HEK293 (cell line): ENCODE results near the gene TMEM8B.

Experiments
- CTCF ChIA-PET: fragments of 350-600 bp; formaldehyde crosslinking; extraction: SDS; loops from one replicate; lab custom pipeline; 2021; ENCODE audit warnings: antibody characterized with exemption; lab: Yijun Ruan, JAX
- POLR2A ChIA-PET: fragments of 300-600 bp; formaldehyde crosslinking; extraction: SDS; loops from one replicate; lab custom pipeline; 2020; ENCODE audit warnings: antibody characterized with exemption, inconsistent platforms; lab: Yijun Ruan, JAX
- H3K27ac ChIP-seq: fragments of 200-500 bp; sonication (Bioruptor generic); 2 replicates; pipeline ENCODE4 v1.5.1; 2014; ENCODE audit warnings: low read depth, low read length, control low read depth, inconsistent platforms; ENCODE audit errors: extremely low read depth
- H3K36me3 ChIP-seq, 2 experiments: fragments of 200-500 bp in 1 of 2; sonication (Bioruptor generic) in 1 of 2; 1 replicate in 1 of 2; 2 replicates in 1 of 2; pipeline ENCODE4 v1.5.1; 2014 to 2017; ENCODE audit warnings: inconsistent platforms in 2 of 2, low read length in 2 of 2; ENCODE audit not compliant: control insufficient read depth in 2 of 2, insufficient read depth in 1 of 2
- H3K4me1 ChIP-seq: fragments of 200-500 bp; sonication (Bioruptor generic); 2 replicates; pipeline ENCODE4 v1.5.1; 2014; ENCODE audit warnings: mild to moderate bottlenecking, low read length, inconsistent platforms; ENCODE audit not compliant: control insufficient read depth, insufficient read depth
- H3K4me3 ChIP-seq: 2 replicates; pipeline ENCODE4 v1.5.1; 2011; ENCODE audit warnings: low read depth, mild to moderate bottlenecking, control low read depth, low read length, moderate library complexity
- H3K9me3 ChIP-seq: fragments of 200-500 bp; sonication (Bioruptor generic); 2 replicates; pipeline ENCODE4 v1.5.1; 2014; ENCODE audit warnings: low read depth, low read length, inconsistent platforms; ENCODE audit not compliant: control insufficient read depth, insufficient read depth
- BCL11B ChIP-seq: fragments of 450-650 bp; formaldehyde crosslinking; IDR thresholded peaks from 2 replicates; pipeline ENCODE4 v1.5.1; 2016; ENCODE audit warnings: low read depth, missing biosample characterization, missing genetic modification characterization
- KLF10 ChIP-seq: fragments of 450-650 bp; IDR thresholded peaks from 2 replicates; pipeline ENCODE4 v1.5.1; 2018; ENCODE audit warnings: missing biosample characterization, mild to moderate bottlenecking, missing genetic modification characterization
- ZBTB20 ChIP-seq: fragments of 450-650 bp; formaldehyde crosslinking; IDR thresholded peaks from 2 replicates; pipeline ENCODE4 v1.5.1; 2016; ENCODE audit warnings: missing biosample characterization, missing genetic modification characterization
- ZNF157 ChIP-seq: fragments of 450-650 bp; formaldehyde crosslinking; IDR thresholded peaks from 2 replicates; pipeline ENCODE4 v1.5.1; 2016; ENCODE audit warnings: missing biosample characterization, missing genetic modification characterization
- ZNF175 ChIP-seq: fragments of 450-650 bp; formaldehyde crosslinking; IDR thresholded peaks from 2 replicates; pipeline ENCODE4 v1.5.1; 2016; ENCODE audit warnings: missing biosample characterization, missing genetic modification characterization
- ZNF221 ChIP-seq: fragments of 450-650 bp; formaldehyde crosslinking; IDR thresholded peaks from 2 replicates; pipeline ENCODE4 v1.5.1; 2017; ENCODE audit warnings: missing biosample characterization, missing genetic modification characterization, borderline replicate concordance
- ZNF311 ChIP-seq: fragments of 450-650 bp; formaldehyde crosslinking; IDR thresholded peaks from 2 replicates; pipeline ENCODE4 v1.5.1; 2017; ENCODE audit warnings: missing biosample characterization, missing genetic modification characterization, borderline replicate concordance
- ZNF37A ChIP-seq: fragments of 450-650 bp; IDR thresholded peaks from 2 replicates; pipeline ENCODE4 v1.5.1; 2018; ENCODE audit warnings: missing biosample characterization, missing genetic modification characterization
- ZNF501 ChIP-seq: fragments of 450-650 bp; formaldehyde crosslinking; IDR thresholded peaks from 2 replicates; pipeline ENCODE4 v1.5.1; 2016; ENCODE audit warnings: missing biosample characterization, missing genetic modification characterization
- ZNF585B ChIP-seq: fragments of 450-650 bp; formaldehyde crosslinking; IDR thresholded peaks from 2 replicates; pipeline ENCODE4 v1.5.1; 2016; ENCODE audit warnings: missing biosample characterization, missing genetic modification characterization
- ZNF624 ChIP-seq: fragments of 450-650 bp; formaldehyde crosslinking; IDR thresholded peaks from 2 replicates; pipeline ENCODE4 v1.5.1; 2017; ENCODE audit warnings: missing biosample characterization, missing genetic modification characterization
- ZNF654 ChIP-seq: fragments of 450-650 bp; formaldehyde crosslinking; IDR thresholded peaks from 2 replicates; pipeline ENCODE4 v1.5.1; 2016; ENCODE audit warnings: low read depth, missing biosample characterization, missing genetic modification characterization
- ZNF701 ChIP-seq: fragments of 450-650 bp; formaldehyde crosslinking; IDR thresholded peaks from 2 replicates; pipeline ENCODE4 v1.5.1; 2016; ENCODE audit warnings: missing biosample characterization, missing genetic modification characterization
- ZNF791 ChIP-seq: fragments of 450-650 bp; formaldehyde crosslinking; IDR thresholded peaks from 2 replicates; pipeline ENCODE4 v1.5.1; 2016; ENCODE audit warnings: missing biosample characterization, missing genetic modification characterization
- ZNF837 ChIP-seq: fragments of 450-650 bp; formaldehyde crosslinking; IDR thresholded peaks from 2 replicates; pipeline ENCODE4 v1.5.1; 2016; ENCODE audit warnings: missing biosample characterization, missing genetic modification characterization
- TF ChIP-seq, protein P1 (sequence below): fragments of 450-650 bp; formaldehyde crosslinking; conservative IDR thresholded peaks from 2 replicates; pipeline ENCODE4 v1.5.1; 2016; ENCODE audit warnings: low read depth, missing biosample characterization, missing genetic modification characterization
- TF ChIP-seq, protein P2 (sequence below): fragments of 450-650 bp; formaldehyde crosslinking; IDR thresholded peaks from 2 replicates; pipeline ENCODE4 v1.5.1; 2016; ENCODE audit warnings: missing biosample characterization, missing genetic modification characterization
- TF ChIP-seq, protein P3 (sequence below): fragments of 450-650 bp; formaldehyde crosslinking; IDR thresholded peaks from 2 replicates; pipeline ENCODE4 v1.5.1; 2016; ENCODE audit warnings: missing biosample characterization, missing genetic modification characterization
- TF ChIP-seq, protein P4 (sequence below): fragments of 450-650 bp; formaldehyde crosslinking; IDR thresholded peaks from 2 replicates; pipeline ENCODE4 v1.5.1; 2016; ENCODE audit warnings: missing biosample characterization, missing genetic modification characterization
- TF ChIP-seq, protein P5 (sequence below): fragments of 450-650 bp; formaldehyde crosslinking; IDR thresholded peaks from 2 replicates; pipeline ENCODE4; 2016; ENCODE audit warnings: missing biosample characterization, missing genetic modification characterization

The TMEM8B gene

DNA sequence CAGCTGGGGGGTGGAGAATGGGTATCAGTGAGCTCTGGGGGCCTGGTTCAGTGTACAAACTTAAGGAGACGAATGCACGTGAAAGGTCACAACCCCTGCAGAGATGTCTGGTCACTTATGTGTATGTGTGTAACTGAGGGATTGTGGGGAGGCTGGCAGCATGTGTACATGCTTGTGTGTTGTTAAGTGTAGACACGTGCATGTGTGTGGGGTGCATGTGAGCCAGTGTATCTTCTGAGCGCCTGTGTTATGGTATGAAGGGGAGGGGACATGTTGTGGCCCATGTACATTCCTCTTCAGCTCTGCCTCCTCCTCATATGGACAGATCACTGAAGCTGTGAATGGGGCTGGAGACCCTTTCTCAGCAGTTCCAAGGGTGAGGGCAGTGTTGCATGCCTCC is 2.0 kb downstream of the TMEM8B start:
- Histone ChIP-seq H3K4me3 (no peak overlapping the region), H3K4me1 (peaks cover 4% of the 10 kb centered on the region; the same call in 1 of the 2 replicates), H3K9me3 (no peaks in the 10 kb centered on the region)
- POLR2A ChIA-PET = interaction anchor here (1.0 to 1.1 kb wide), 2 partner anchors 19 to 26 kb away, joined by 3 read pairs; partner anchors contain the start of gene SPAG8
- no peak for TF ChIP-seq ZNF791 (tag by site-specific recombination)
- no peak for TF ChIP-seq ZNF654
- TF ChIP-seq ZNF837 (tag by site-specific recombination) = no peak
- TF ChIP-seq ZNF501 (tag by site-specific recombination) = no peak
- TF ChIP-seq ZNF701 (tag by site-specific recombination) = no peak
- TF ChIP-seq ZNF585B (tag by site-specific recombination) = no peak
- no peak for TF ChIP-seq KLF10 (tag by site-specific recombination)
- TF ChIP-seq, protein P1, sequence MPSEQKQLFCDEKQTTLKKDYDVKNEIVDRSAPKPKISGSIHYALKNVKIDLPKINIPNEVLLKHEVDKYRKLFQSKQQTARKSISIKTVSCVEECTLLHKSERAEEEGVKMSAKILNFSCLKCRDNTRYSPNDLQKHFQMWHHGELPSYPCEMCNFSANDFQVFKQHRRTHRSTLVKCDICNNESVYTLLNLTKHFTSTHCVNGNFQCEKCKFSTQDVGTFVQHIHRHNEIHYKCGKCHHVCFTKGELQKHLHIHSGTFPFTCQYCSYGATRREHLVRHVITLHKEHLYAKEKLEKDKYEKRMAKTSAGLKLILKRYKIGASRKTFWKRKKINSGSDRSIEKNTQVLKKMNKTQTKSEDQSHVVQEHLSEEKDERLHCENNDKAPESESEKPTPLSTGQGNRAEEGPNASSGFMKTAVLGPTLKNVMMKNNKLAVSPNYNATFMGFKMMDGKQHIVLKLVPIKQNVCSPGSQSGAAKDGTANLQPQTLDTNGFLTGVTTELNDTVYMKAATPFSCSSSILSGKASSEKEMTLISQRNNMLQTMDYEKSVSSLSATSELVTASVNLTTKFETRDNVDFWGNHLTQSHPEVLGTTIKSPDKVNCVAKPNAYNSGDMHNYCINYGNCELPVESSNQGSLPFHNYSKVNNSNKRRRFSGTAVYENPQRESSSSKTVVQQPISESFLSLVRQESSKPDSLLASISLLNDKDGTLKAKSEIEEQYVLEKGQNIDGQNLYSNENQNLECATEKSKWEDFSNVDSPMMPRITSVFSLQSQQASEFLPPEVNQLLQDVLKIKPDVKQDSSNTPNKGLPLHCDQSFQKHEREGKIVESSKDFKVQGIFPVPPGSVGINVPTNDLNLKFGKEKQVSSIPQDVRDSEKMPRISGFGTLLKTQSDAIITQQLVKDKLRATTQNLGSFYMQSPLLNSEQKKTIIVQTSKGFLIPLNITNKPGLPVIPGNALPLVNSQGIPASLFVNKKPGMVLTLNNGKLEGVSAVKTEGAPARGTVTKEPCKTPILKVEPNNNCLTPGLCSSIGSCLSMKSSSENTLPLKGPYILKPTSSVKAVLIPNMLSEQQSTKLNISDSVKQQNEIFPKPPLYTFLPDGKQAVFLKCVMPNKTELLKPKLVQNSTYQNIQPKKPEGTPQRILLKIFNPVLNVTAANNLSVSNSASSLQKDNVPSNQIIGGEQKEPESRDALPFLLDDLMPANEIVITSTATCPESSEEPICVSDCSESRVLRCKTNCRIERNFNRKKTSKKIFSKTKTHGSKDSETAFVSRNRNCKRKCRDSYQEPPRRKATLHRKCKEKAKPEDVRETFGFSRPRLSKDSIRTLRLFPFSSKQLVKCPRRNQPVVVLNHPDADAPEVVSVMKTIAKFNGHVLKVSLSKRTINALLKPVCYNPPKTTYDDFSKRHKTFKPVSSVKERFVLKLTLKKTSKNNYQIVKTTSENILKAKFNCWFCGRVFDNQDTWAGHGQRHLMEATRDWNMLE (tag by site-specific recombination) = no peak
- TF ChIP-seq, protein P2, sequence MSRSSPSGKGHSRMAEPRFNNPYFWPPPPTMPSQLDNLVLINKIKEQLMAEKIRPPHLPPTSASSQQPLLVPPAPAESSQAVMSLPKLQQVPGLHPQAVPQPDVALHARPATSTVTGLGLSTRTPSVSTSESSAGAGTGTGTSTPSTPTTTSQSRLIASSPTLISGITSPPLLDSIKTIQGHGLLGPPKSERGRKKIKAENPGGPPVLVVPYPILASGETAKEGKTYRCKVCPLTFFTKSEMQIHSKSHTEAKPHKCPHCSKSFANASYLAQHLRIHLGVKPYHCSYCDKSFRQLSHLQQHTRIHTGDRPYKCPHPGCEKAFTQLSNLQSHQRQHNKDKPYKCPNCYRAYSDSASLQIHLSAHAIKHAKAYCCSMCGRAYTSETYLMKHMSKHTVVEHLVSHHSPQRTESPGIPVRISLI (tag by site-specific recombination) = no peak
- TF ChIP-seq ZNF37A = no peak
- TF ChIP-seq ZNF311 (tag by site-specific recombination) = no peak
- no peak for TF ChIP-seq ZNF175
- TF ChIP-seq, protein P3, sequence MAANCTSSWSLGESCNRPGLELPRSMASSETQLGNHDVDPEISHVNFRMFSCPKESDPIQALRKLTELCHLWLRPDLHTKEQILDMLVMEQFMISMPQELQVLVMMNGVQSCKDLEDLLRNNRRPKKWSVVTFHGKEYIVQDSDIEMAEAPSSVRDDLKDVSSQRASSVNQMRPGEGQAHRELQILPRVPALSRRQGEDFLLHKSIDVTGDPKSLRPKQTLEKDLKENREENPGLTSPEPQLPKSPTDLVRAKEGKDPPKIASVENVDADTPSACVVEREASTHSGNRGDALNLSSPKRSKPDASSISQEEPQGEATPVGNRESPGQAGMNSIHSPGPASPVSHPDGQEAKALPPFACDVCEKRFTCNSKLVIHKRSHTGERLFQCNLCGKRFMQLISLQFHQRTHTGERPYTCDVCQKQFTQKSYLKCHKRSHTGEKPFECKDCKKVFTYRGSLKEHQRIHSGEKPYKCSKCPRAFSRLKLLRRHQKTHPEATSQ = no peak
- TF ChIP-seq ZNF157 (tag by site-specific recombination) = no peak
- TF ChIP-seq ZBTB20 (tag by site-specific recombination) = no peak
- TF ChIP-seq BCL11B (tag by site-specific recombination) = no peak
- TF ChIP-seq ZNF624 (tag by site-specific recombination) = no peak
- TF ChIP-seq, all 188 proteins: peak for 0
- CTCF ChIA-PET = interaction anchor here (0.8 to 1.9 kb wide), 3 partner anchors 17 to 135 kb away, joined by 3 to 10 read pairs (median 8); partner anchors contain the start of gene HINT2
- no peak overlapping the region for H3K27ac ChIP-seq
- H3K36me3 ChIP-seq = peaks cover 0 to 11% of the 10 kb centered on the region in 2 experiments; a peak in 1 of 3 replicates

DNA sequence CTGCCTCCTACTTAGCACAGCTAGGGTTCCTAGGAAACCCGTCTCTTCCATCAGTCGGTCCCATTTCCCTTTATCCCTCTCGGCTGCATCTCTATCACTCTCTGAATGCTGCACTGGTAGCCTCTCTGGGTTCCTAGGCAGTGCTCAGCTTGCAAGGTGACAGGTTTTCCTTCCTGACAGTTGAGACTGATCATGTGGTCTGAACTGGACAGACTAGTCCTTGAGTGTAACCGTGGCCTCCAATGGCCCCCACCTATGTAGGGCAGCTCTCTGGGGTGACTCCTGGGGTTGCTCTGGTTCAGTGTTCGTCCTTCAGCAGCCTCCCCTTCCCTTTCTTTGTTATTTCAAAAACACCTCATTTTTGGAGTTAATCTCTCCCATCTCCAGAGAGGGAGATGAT is 3.8 kb downstream of the TMEM8B start:
- POLR2A ChIA-PET = no interaction called here
- Histone ChIP-seq H3K36me3 (peaks cover 0 to 13% of the 10 kb centered on the region in 2 experiments; a peak in 1 of 3 replicates), H3K4me3 (no peak overlapping the region), H3K9me3 (no peaks in the 10 kb centered on the region), H3K4me1 (peaks cover 4% of the 10 kb centered on the region; the same call in 1 of the 2 replicates), H3K27ac (no peak overlapping the region)
- TF ChIP-seq, protein P4, sequence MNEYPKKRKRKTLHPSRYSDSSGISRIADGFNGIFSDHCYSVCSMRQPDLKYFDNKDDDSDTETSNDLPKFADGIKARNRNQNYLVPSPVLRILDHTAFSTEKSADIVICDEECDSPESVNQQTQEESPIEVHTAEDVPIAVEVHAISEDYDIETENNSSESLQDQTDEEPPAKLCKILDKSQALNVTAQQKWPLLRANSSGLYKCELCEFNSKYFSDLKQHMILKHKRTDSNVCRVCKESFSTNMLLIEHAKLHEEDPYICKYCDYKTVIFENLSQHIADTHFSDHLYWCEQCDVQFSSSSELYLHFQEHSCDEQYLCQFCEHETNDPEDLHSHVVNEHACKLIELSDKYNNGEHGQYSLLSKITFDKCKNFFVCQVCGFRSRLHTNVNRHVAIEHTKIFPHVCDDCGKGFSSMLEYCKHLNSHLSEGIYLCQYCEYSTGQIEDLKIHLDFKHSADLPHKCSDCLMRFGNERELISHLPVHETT = no peak
- TF ChIP-seq, protein P5, sequence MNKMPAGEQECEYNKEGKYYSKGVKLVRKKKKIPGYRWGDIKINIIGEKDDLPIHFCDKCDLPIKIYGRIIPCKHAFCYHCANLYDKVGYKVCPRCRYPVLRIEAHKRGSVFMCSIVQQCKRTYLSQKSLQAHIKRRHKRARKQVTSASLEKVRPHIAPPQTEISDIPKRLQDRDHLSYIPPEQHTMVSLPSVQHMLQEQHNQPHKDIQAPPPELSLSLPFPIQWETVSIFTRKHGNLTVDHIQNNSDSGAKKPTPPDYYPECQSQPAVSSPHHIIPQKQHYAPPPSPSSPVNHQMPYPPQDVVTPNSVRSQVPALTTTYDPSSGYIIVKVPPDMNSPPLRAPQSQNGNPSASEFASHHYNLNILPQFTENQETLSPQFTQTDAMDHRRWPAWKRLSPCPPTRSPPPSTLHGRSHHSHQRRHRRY (tag by site-specific recombination) = no peak
- no peak for TF ChIP-seq ZNF221 (tag by site-specific recombination)
- CTCF ChIA-PET = interaction anchor here (1.3 to 3.9 kb wide), 3 partner anchors 43 to 70 kb away, joined by 3 to 28 read pairs (median 13); no protein-coding TSS in a partner anchor
